RWPE2 (cell line): ENCODE results near the gene NAA16.

Source experiments
- ATAC-seq: fragments of 200-7000 bp; cut with Tn5 transposase; 3 replicates; pipeline ENCODE4 v1.9.1; 2021; ENCODE audit warnings: low read depth
- DNase-seq: peaks from one replicate; pipeline ENCODE4 v3.0.0-alpha.2; 2020; ENCODE audit warnings: low spot score
- H3K27ac ChIP-seq: fragments of 450-650 bp; 2 replicates; pipeline ENCODE4 v1.5.1; 2017; ENCODE audit warnings: mild to moderate bottlenecking; ENCODE audit not compliant: poor library complexity, severe bottlenecking
- H3K27me3 ChIP-seq: fragments of 250-450 bp; sonication (Bioruptor Pico); 2 replicates; pipeline ENCODE4 v1.5.1; 2021; ENCODE audit warnings: mild to moderate bottlenecking, moderate library complexity; ENCODE audit not compliant: insufficient read depth, poor library complexity, severe bottlenecking
- H3K36me3 ChIP-seq: fragments of 250-450 bp; sonication (Bioruptor Pico); 2 replicates; pipeline ENCODE4 v1.5.1; 2020; ENCODE audit warnings: low read depth, mild to moderate bottlenecking, moderate library complexity
- H3K4me1 ChIP-seq: fragments of 250-450 bp; sonication (Bioruptor Pico); 2 replicates; pipeline ENCODE4 v1.5.1; 2021; ENCODE audit warnings: mild to moderate bottlenecking, moderate library complexity; ENCODE audit not compliant: insufficient read depth, poor library complexity, severe bottlenecking
- H3K4me3 ChIP-seq: fragments of 250-450 bp; sonication (Bioruptor Pico); 2 replicates; pipeline ENCODE4 v1.5.1; 2021; ENCODE audit warnings: mild to moderate bottlenecking, moderate library complexity; ENCODE audit not compliant: severe bottlenecking
- H3K9me3 ChIP-seq: fragments of 250-450 bp; sonication (Bioruptor Pico); 2 replicates; pipeline ENCODE4 v1.5.1; 2021; ENCODE audit warnings: mild to moderate bottlenecking, moderate library complexity; ENCODE audit not compliant: severe bottlenecking
- CTCF ChIP-seq: fragments of 450-650 bp; IDR thresholded peaks from one replicate; pipeline ENCODE4 v1.5.1; 2017; ENCODE audit warnings: mild to moderate bottlenecking, moderate library complexity; ENCODE audit not compliant: poor library complexity, severe bottlenecking

The NAA16 gene

GRCh38 chr13:41299316-41300094 lies 11.6 kb upstream of the NAA16 start:
- Histone ChIP-seq H3K4me1 (no peaks in the 10 kb centered on the region), H3K36me3 (no peaks in the 10 kb centered on the region), H3K27me3 (no peaks in the 10 kb centered on the region), H3K27ac (no peak overlapping the region), H3K9me3 (no peaks in the 10 kb centered on the region), H3K4me3 (no peak overlapping the region)
- TF ChIP-seq CTCF: no peak
- ATAC-seq (no peak), DNase-seq (no peak)

- no peaks in the 10 kb centered on the region for H3K27me3 ChIP-seq
- no peaks in the 10 kb centered on the region for H3K9me3 ChIP-seq
- no peak overlapping the region for H3K4me3 ChIP-seq
- no peaks in the 10 kb centered on the region for H3K4me1 ChIP-seq
- H3K36me3 ChIP-seq: no peaks in the 10 kb centered on the region
- ATAC-seq (no peak), DNase-seq (no peak)
- TF ChIP-seq CTCF: no peak
- H3K27ac ChIP-seq: no peak overlapping the region
Observed at GRCh38 chr13:41302743-41303142, 8.3 kb upstream of the NAA16 start.

- no peak for DNase-seq
- Histone ChIP-seq H3K27me3 (no peaks in the 10 kb centered on the region), H3K36me3 (no peaks in the 10 kb centered on the region), H3K9me3 (no peaks in the 10 kb centered on the region), H3K27ac (no peak overlapping the region), H3K4me1 (no peaks in the 10 kb centered on the region), H3K4me3 (no peak overlapping the region)
- ATAC-seq: no peak
- no peak for TF ChIP-seq CTCF
Observed at GRCh38 chr13:41304551-41304950, 6.5 kb upstream of the NAA16 start.

GRCh38 chr13:41306271-41307145 lies 4.6 kb upstream of the NAA16 start:
- DNase-seq (no peak), ATAC-seq (no peak)
- H3K27me3 ChIP-seq: no peaks in the 10 kb centered on the region
- H3K9me3 ChIP-seq: no peaks in the 10 kb centered on the region
- H3K36me3 ChIP-seq: no peaks in the 10 kb centered on the region
- no peaks in the 10 kb centered on the region for H3K4me1 ChIP-seq
- no peak overlapping the region for H3K4me3 ChIP-seq
- no peak for TF ChIP-seq CTCF
- H3K27ac ChIP-seq: no peak overlapping the region
